NOMO-1 (cell line): Measurements from ENCODE around the gene ATMIN.

Experiments used
- DNase-seq, 2 experiments: peaks; one replicate each; lab custom pipeline; 2025; ENCODE audit not compliant: unreplicated experiment in 2 of 2; lab: John Stamatoyannopoulos, UW

Gene ATMIN

GRCh38 chr16:81066681-81067080, 31.0 kb downstream of the ATMIN start:
- DNase-seq: no peak

GRCh38 chr16:81067166-81067565, 31.5 kb downstream of the ATMIN start:
- no peak for DNase-seq

GRCh38 chr16:81069063-81069462, 33.4 kb downstream of the ATMIN start:
- DNase-seq: no peak

- DNase-seq: no peak
Observed at GRCh38 chr16:81070979-81071378, 35.3 kb downstream of the ATMIN start.

GRCh38 chr16:81071805-81072204, 36.2 kb downstream of the ATMIN start:
- no peak for DNase-seq

GRCh38 chr16:81073560-81074330, 38.1 kb downstream of the ATMIN start:
- DNase-seq: no peak

- DNase-seq: peak; percentile 83 to 90
Observed at GRCh38 chr16:81076566-81077075, 41.0 kb downstream of the ATMIN start.

- peak; percentile 87 to 90 for DNase-seq
Observed at GRCh38 chr16:81077076-81077940, 41.7 kb downstream of the ATMIN start, which contains the start of gene C16orf46. Gene C16orf46, minus strand, starts transcription at chr16:81077238. Its CDS starts 13,283 bp downstream, at chr16:81063955.

- DNase-seq: no peak
Observed at GRCh38 chr16:81080233-81080632, 44.6 kb downstream of the ATMIN start.

- no peak for DNase-seq
Observed at GRCh38 chr16:81081014-81081413, 45.4 kb downstream of the ATMIN start.

- DNase-seq: no peak
Observed at GRCh38 chr16:81088836-81089235, 53.2 kb downstream of the ATMIN start.

GRCh38 chr16:81094771-81095251, 59.2 kb downstream of the ATMIN start:
- DNase-seq: no peak

- DNase-seq: no peak
Observed at GRCh38 chr16:81095653-81095952, 60.0 kb downstream of the ATMIN start.

GRCh38 chr16:81095953-81096714, 60.5 kb downstream of the ATMIN start, which contains the start of gene GCSH:
Gene GCSH, minus strand, starts transcription at chr16:81096395. Its CDS starts 117 bp downstream, at chr16:81096278.
- DNase-seq: peak; percentile 98 to 99

GRCh38 chr16:81096715-81097208, 61.1 kb downstream of the ATMIN start:
- no peak for DNase-seq
